Esophagus squamous epithelium (tissue), 4 donors: ENCODE measurements around the gene FAM200A.

Experiments used
- POLR2A ChIP-seq, 4 donors: fragments of 450-650 bp; IDR thresholded peaks; one replicate each; pipeline ENCODE4 v1.6.1; 2017; ENCODE audit warnings: antibody characterized with exemption in 4 of 4, mild to moderate bottlenecking in 4 of 4, moderate library complexity in 3 of 4
- TF ChIP-seq, protein P1 (sequence below), 6 experiments: fragments of 450-650 bp in 4 of 6; fragments of 200-600 bp in 2 of 6; sonication (generic) in 2 of 6; IDR thresholded peaks; one replicate each; pipeline ENCODE4 v1.5.1; 2016 to 2019; ENCODE audit warnings: antibody characterized with exemption in 6 of 6, mild to moderate bottlenecking in 4 of 6, moderate library complexity in 4 of 6

DNA sequence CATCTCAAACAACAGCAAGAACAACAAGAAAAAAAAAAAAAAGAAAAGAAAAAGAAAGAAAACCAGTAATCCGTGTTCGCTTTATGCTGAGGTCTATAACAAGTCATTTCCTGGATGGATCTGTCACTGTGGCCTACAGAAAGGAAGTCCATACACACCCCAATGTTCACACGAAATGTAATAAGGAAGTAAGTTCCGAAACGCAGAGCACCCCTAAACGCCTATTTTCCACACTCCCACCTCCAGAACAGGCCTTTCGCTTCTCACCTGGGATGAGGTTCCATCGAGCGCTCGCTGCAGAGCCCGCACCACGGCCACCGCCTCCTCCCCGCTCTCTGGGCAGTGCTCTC, 52.6 kb downstream of the FAM200A start:
- TF ChIP-seq, protein P1, sequence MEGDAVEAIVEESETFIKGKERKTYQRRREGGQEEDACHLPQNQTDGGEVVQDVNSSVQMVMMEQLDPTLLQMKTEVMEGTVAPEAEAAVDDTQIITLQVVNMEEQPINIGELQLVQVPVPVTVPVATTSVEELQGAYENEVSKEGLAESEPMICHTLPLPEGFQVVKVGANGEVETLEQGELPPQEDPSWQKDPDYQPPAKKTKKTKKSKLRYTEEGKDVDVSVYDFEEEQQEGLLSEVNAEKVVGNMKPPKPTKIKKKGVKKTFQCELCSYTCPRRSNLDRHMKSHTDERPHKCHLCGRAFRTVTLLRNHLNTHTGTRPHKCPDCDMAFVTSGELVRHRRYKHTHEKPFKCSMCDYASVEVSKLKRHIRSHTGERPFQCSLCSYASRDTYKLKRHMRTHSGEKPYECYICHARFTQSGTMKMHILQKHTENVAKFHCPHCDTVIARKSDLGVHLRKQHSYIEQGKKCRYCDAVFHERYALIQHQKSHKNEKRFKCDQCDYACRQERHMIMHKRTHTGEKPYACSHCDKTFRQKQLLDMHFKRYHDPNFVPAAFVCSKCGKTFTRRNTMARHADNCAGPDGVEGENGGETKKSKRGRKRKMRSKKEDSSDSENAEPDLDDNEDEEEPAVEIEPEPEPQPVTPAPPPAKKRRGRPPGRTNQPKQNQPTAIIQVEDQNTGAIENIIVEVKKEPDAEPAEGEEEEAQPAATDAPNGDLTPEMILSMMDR (IDR thresholded peaks at IDR 0.05) = no peak
- TF ChIP-seq POLR2A (IDR thresholded peaks at IDR 0.05) = no peak
